ENCODE data around the gene SLX9.

The SLX9 gene

GRCh38 chr21:44999972-45000636 lies 60.3 kb downstream of the SLX9 start:
- Histone ChIP-seq H3K27ac (ENCODE audit: low read depth, low read length) (no peak overlapping the region), H3K36me3 (ENCODE audit: control insufficient read depth in 1 of 2, insufficient read depth in 2 of 2, low read length in 2 of 2) (no peaks in the 10 kb centered on the region), H3K27me3 (ENCODE audit: control insufficient read depth in 1 of 2, insufficient read depth in 2 of 2, low read length in 2 of 2) (no peaks in the 10 kb centered on the region), H3K4me3 (ENCODE audit: low read depth in 1 of 2, low read length in 2 of 2) (no peak overlapping the region), H3K4me1 (ENCODE audit: control insufficient read depth in 1 of 2, insufficient read depth in 2 of 2, low read length in 2 of 2) (no peaks in the 10 kb centered on the region), H3K9me3 (ENCODE audit: control insufficient read depth in 1 of 2, low read length in 2 of 2) (no peaks in the 10 kb centered on the region), H3K9ac (ENCODE audit: low read depth in 1 of 2, low read length in 2 of 2) (no peak overlapping the region)

GRCh38 chr21:45000637-45001133 lies 60.9 kb downstream of the SLX9 start:
- Histone ChIP-seq H3K27ac (ENCODE audit: low read depth, low read length) (no peak overlapping the region), H3K4me3 (ENCODE audit: low read depth in 1 of 2, low read length in 2 of 2) (no peak overlapping the region), H3K9ac (ENCODE audit: low read depth in 1 of 2, low read length in 2 of 2) (no peak overlapping the region)

GRCh38 chr21:45001134-45002095 lies 61.6 kb downstream of the SLX9 start:
- Histone ChIP-seq H3K36me3 (ENCODE audit: control insufficient read depth in 1 of 2, insufficient read depth in 2 of 2, low read length in 2 of 2) (no peaks in the 10 kb centered on the region), H3K27me3 (ENCODE audit: control insufficient read depth in 1 of 2, insufficient read depth in 2 of 2, low read length in 2 of 2) (no peaks in the 10 kb centered on the region), H3K9me3 (ENCODE audit: control insufficient read depth in 1 of 2, low read length in 2 of 2) (no peaks in the 10 kb centered on the region), H3K27ac (ENCODE audit: low read depth, low read length) (no peak overlapping the region), H3K9ac (ENCODE audit: low read depth in 1 of 2, low read length in 2 of 2) (no peak overlapping the region), H3K4me3 (ENCODE audit: low read depth in 1 of 2, low read length in 2 of 2) (no peak overlapping the region), H3K4me1 (ENCODE audit: control insufficient read depth in 1 of 2, insufficient read depth in 2 of 2, low read length in 2 of 2) (no peaks in the 10 kb centered on the region)

More at GRCh38 chr21:45000637-45001133, 60.9 kb downstream of the SLX9 start:
- Histone ChIP-seq H3K4me1 (ENCODE audit: control insufficient read depth in 1 of 2, insufficient read depth in 2 of 2, low read length in 2 of 2) (no peaks in the 10 kb centered on the region), H3K36me3 (ENCODE audit: control insufficient read depth in 1 of 2, insufficient read depth in 2 of 2, low read length in 2 of 2) (no peaks in the 10 kb centered on the region), H3K27me3 (ENCODE audit: control insufficient read depth in 1 of 2, insufficient read depth in 2 of 2, low read length in 2 of 2) (no peaks in the 10 kb centered on the region), H3K9me3 (ENCODE audit: control insufficient read depth in 1 of 2, low read length in 2 of 2) (no peaks in the 10 kb centered on the region)

- Histone ChIP-seq H3K27me3 (ENCODE audit: control insufficient read depth in 1 of 2, insufficient read depth in 2 of 2, low read length in 2 of 2) (no peaks in the 10 kb centered on the region), H3K4me3 (ENCODE audit: low read depth in 1 of 2, low read length in 2 of 2) (no peak overlapping the region), H3K4me1 (ENCODE audit: control insufficient read depth in 1 of 2, insufficient read depth in 2 of 2, low read length in 2 of 2) (no peaks in the 10 kb centered on the region), H3K9me3 (ENCODE audit: control insufficient read depth in 1 of 2, low read length in 2 of 2) (no peaks in the 10 kb centered on the region), H3K9ac (ENCODE audit: low read depth in 1 of 2, low read length in 2 of 2) (no peak overlapping the region), H3K27ac (ENCODE audit: low read depth, low read length) (no peak overlapping the region), H3K36me3 (ENCODE audit: control insufficient read depth in 1 of 2, insufficient read depth in 2 of 2, low read length in 2 of 2) (no peaks in the 10 kb centered on the region)
Observed at GRCh38 chr21:45002381-45003204, 62.8 kb downstream of the SLX9 start.

GRCh38 chr21:45003331-45004058 lies 63.7 kb downstream of the SLX9 start:
- Histone ChIP-seq H3K27ac (ENCODE audit: low read depth, low read length) (no peak overlapping the region), H3K9me3 (ENCODE audit: control insufficient read depth in 1 of 2, low read length in 2 of 2) (no peaks in the 10 kb centered on the region), H3K27me3 (ENCODE audit: control insufficient read depth in 1 of 2, insufficient read depth in 2 of 2, low read length in 2 of 2) (peaks cover 0 to 2% of the 10 kb centered on the region in 2 donors), H3K36me3 (ENCODE audit: control insufficient read depth in 1 of 2, insufficient read depth in 2 of 2, low read length in 2 of 2) (no peaks in the 10 kb centered on the region), H3K4me1 (ENCODE audit: control insufficient read depth in 1 of 2, insufficient read depth in 2 of 2, low read length in 2 of 2) (no peaks in the 10 kb centered on the region), H3K9ac (ENCODE audit: low read depth in 1 of 2, low read length in 2 of 2) (no peak overlapping the region), H3K4me3 (ENCODE audit: low read depth in 1 of 2, low read length in 2 of 2) (no peak overlapping the region)

GRCh38 chr21:45004059-45004422 lies 64.2 kb downstream of the SLX9 start:
- Histone ChIP-seq H3K4me1 (ENCODE audit: control insufficient read depth in 1 of 2, insufficient read depth in 2 of 2, low read length in 2 of 2) (no peaks in the 10 kb centered on the region), H3K27ac (ENCODE audit: low read depth, low read length) (no peak overlapping the region), H3K9me3 (ENCODE audit: control insufficient read depth in 1 of 2, low read length in 2 of 2) (no peaks in the 10 kb centered on the region), H3K36me3 (ENCODE audit: control insufficient read depth in 1 of 2, insufficient read depth in 2 of 2, low read length in 2 of 2) (no peaks in the 10 kb centered on the region), H3K27me3 (ENCODE audit: control insufficient read depth in 1 of 2, insufficient read depth in 2 of 2, low read length in 2 of 2) (peaks cover 0 to 5% of the 10 kb centered on the region in 2 donors), H3K4me3 (ENCODE audit: low read depth in 1 of 2, low read length in 2 of 2) (no peak overlapping the region), H3K9ac (ENCODE audit: low read depth in 1 of 2, low read length in 2 of 2) (no peak overlapping the region)

- no peaks in the 10 kb centered on the region for H3K4me1 ChIP-seq (ENCODE audit: control insufficient read depth in 1 of 2, insufficient read depth in 2 of 2, low read length in 2 of 2)
- no peak overlapping the region for H3K27ac ChIP-seq (ENCODE audit: low read depth, low read length)
- no peak overlapping the region for H3K4me3 ChIP-seq (ENCODE audit: low read depth in 1 of 2, low read length in 2 of 2)
- H3K27me3 ChIP-seq (ENCODE audit: control insufficient read depth in 1 of 2, insufficient read depth in 2 of 2, low read length in 2 of 2): peaks cover 0 to 5% of the 10 kb centered on the region in 2 donors
- no peak overlapping the region for H3K9ac ChIP-seq (ENCODE audit: low read depth in 1 of 2, low read length in 2 of 2)
- no peaks in the 10 kb centered on the region for H3K36me3 ChIP-seq (ENCODE audit: control insufficient read depth in 1 of 2, insufficient read depth in 2 of 2, low read length in 2 of 2)
- no peaks in the 10 kb centered on the region for H3K9me3 ChIP-seq (ENCODE audit: control insufficient read depth in 1 of 2, low read length in 2 of 2)
Observed at GRCh38 chr21:45004481-45005247, 64.8 kb downstream of the SLX9 start.

GRCh38 chr21:45006536-45007095 lies 66.8 kb downstream of the SLX9 start:
- peaks cover 0 to 13% of the 10 kb centered on the region in 2 donors for H3K27me3 ChIP-seq (ENCODE audit: control insufficient read depth in 1 of 2, insufficient read depth in 2 of 2, low read length in 2 of 2)
- no peaks in the 10 kb centered on the region for H3K36me3 ChIP-seq (ENCODE audit: control insufficient read depth in 1 of 2, insufficient read depth in 2 of 2, low read length in 2 of 2)
- H3K9ac ChIP-seq (ENCODE audit: low read depth in 1 of 2, low read length in 2 of 2): no peak overlapping the region
- H3K27ac ChIP-seq (ENCODE audit: low read depth, low read length): no peak overlapping the region
- no peaks in the 10 kb centered on the region for H3K9me3 ChIP-seq (ENCODE audit: control insufficient read depth in 1 of 2, low read length in 2 of 2)
- H3K4me1 ChIP-seq (ENCODE audit: control insufficient read depth in 1 of 2, insufficient read depth in 2 of 2, low read length in 2 of 2): no peaks in the 10 kb centered on the region
- no peak overlapping the region for H3K4me3 ChIP-seq (ENCODE audit: low read depth in 1 of 2, low read length in 2 of 2)

GRCh38 chr21:45009616-45010015 lies 69.8 kb downstream of the SLX9 start:
- Histone ChIP-seq H3K9me3 (ENCODE audit: control insufficient read depth in 1 of 2, low read length in 2 of 2) (no peaks in the 10 kb centered on the region), H3K4me1 (ENCODE audit: control insufficient read depth in 1 of 2, insufficient read depth in 2 of 2, low read length in 2 of 2) (peaks cover 0 to under 1% of the 10 kb centered on the region in 2 donors), H3K9ac (ENCODE audit: low read depth in 1 of 2, low read length in 2 of 2) (no peak overlapping the region), H3K36me3 (ENCODE audit: control insufficient read depth in 1 of 2, insufficient read depth in 2 of 2, low read length in 2 of 2) (no peaks in the 10 kb centered on the region), H3K27me3 (ENCODE audit: control insufficient read depth in 1 of 2, insufficient read depth in 2 of 2, low read length in 2 of 2) (peaks cover 7 to 24% of the 10 kb centered on the region in 2 donors), H3K4me3 (ENCODE audit: low read depth in 1 of 2, low read length in 2 of 2) (no peak overlapping the region), H3K27ac (ENCODE audit: low read depth, low read length) (no peak overlapping the region)

Data from duodenal mucosa (tissue), 2 donors.